PC-9 (cell line): Measurements from ENCODE around the gene CHRNB1. TPM values are rescaled to one million over a fixed set of nuclear protein-coding genes. Genes with fewer than 3 reads are reported as not detected.

Experiments used
- BruUV-seq: library from RNA; stranded (reverse); fragments of 400-500 nt; replicated peaks from 2 replicates; lab custom pipeline; 2021; lab: Mats Ljungman, UMichigan
- CTCF ChIA-PET: fragments of 300-600 bp; sonication (Branson Sonifier 250); formaldehyde crosslinking; loops from one replicate; lab custom pipeline; 2022; ENCODE audit warnings: antibody characterized with exemption; lab: Charles Lee
- POLR2A ChIA-PET: fragments of 300-600 bp; sonication (Branson Sonifier 250); formaldehyde crosslinking; loops from one replicate; lab custom pipeline; 2022; ENCODE audit warnings: antibody characterized with exemption; ENCODE audit not compliant: unreplicated experiment; lab: Charles Lee
- DNase-seq, 2 experiments: peaks; one replicate each; pipeline versions ENCODE4 v3.0.0 to v3.0.0-alpha.2; 2015 to 2022; ENCODE audit warnings: mixed read lengths in 1 of 2
- H2AFZ ChIP-seq: fragments of 200-600 bp; sonication (generic); 2 replicates; pipeline ENCODE4 v1.8.1; 2017; ENCODE audit warnings: antibody characterized with exemption
- H3F3A ChIP-seq: fragments of 200-600 bp; sonication (generic); 2 replicates; pipeline ENCODE4 v1.8.1; 2017; ENCODE audit warnings: antibody characterized with exemption, mild to moderate bottlenecking, low read depth; ENCODE audit not compliant: insufficient read depth
- H3K27ac ChIP-seq: fragments of 200-600 bp; sonication (generic); 2 replicates; pipeline ENCODE4 v1.6.1; 2016; ENCODE audit warnings: mixed run types
- H3K27me3 ChIP-seq: fragments of 200-600 bp; sonication (generic); 2 replicates; pipeline ENCODE4 v1.6.1; 2016; ENCODE audit warnings: low read depth, mixed run types; ENCODE audit not compliant: insufficient read depth
- H3K36me3 ChIP-seq: fragments of 200-600 bp; sonication (generic); 2 replicates; pipeline ENCODE4 v1.6.1; 2016; ENCODE audit warnings: low read depth, mixed run types
- H3K4me1 ChIP-seq: fragments of 200-600 bp; sonication (generic); replicated peaks from 2 replicates; pipeline ENCODE4 v1.6.1; 2016; ENCODE audit warnings: mixed run types; ENCODE audit not compliant: insufficient read depth
- H3K4me2 ChIP-seq: fragments of 200-600 bp; sonication (generic); 2 replicates; pipeline ENCODE4 v1.6.1; 2017; ENCODE audit warnings: mixed run types
- H3K4me3 ChIP-seq: fragments of 200-600 bp; sonication (generic); 2 replicates; pipeline ENCODE4 v1.6.1; 2016; ENCODE audit warnings: mixed run types
- H3K79me2 ChIP-seq: fragments of 200-600 bp; sonication (generic); 2 replicates; pipeline ENCODE4 v1.6.1; 2017; ENCODE audit warnings: low read depth, mixed run types
- H3K9me2 ChIP-seq: fragments of 200-600 bp; sonication (generic); 2 replicates; pipeline ENCODE4 v1.8.1; 2017; ENCODE audit warnings: mild to moderate bottlenecking; ENCODE audit not compliant: insufficient read depth
- H3K9me3 ChIP-seq: fragments of 200-600 bp; sonication (generic); 2 replicates; pipeline ENCODE4 v1.8.1; 2016; ENCODE audit warnings: low read depth; ENCODE audit not compliant: insufficient read depth
- H4K20me1 ChIP-seq: fragments of 200-600 bp; sonication (generic); 2 replicates; pipeline ENCODE4 v1.8.1; 2017; ENCODE audit not compliant: insufficient read depth
- EZH2 ChIP-seq: fragments of 200-600 bp; sonication (generic); IDR thresholded peaks from 2 replicates; pipeline ENCODE4 v1.8.0; 2017; ENCODE audit warnings: antibody characterized with exemption, low read depth
- intact Hi-C: fragments of 100-400 bp; cut with micrococcal nuclease; formaldehyde crosslinking; loops from one replicate; pipeline ENCODE4 v1.10.0; 2022; ENCODE audit not compliant: unreplicated experiment
- total RNA-seq: library from RNA; stranded (reverse); gene quantifications from 2 replicates; pipeline ENCODE4 v1.2.3, GENCODE V29; 2021
- TF ChIP-seq, protein P1 (sequence below): fragments of 200-600 bp; sonication (generic); conservative IDR thresholded peaks from 2 replicates; pipeline ENCODE4 v1.6.1; 2017; ENCODE audit warnings: mixed run types, antibody characterized with exemption, mild to moderate bottlenecking, moderate library complexity

The CHRNB1 gene
- total RNA-seq, 1 experiment from 2014 or later, result 53.4 TPM

DNA sequence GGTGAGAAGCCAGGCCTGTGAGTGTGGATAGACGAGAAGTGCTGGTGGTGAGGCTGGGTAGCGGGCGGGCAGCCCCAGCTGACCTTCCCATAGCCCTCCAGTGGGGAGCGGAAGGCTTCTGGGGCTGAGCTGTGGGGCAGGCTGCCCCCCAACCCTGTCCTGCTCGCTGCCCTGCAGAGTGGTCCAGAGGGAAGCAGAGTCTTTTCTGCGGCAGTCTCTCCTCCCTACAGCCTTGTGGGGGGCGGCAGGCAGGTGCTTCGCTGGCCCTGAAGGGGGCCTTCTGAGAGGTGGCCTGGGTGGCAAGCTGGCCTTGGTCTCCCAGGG, 33.5 kb upstream of the CHRNB1 start:
- H3K4me3 ChIP-seq, result no peak overlapping the region
- H3K4me1 ChIP-seq, result no peaks in the 10 kb centered on the region
- intact Hi-C loops, result no loop called here
- ChIA-PET CTCF (no interaction called here), POLR2A (no interaction called here)
- no peak overlapping the region for H2AFZ ChIP-seq
- no peaks in the 10 kb centered on the region for H3K9me3 ChIP-seq
- TF ChIP-seq, protein P1, sequence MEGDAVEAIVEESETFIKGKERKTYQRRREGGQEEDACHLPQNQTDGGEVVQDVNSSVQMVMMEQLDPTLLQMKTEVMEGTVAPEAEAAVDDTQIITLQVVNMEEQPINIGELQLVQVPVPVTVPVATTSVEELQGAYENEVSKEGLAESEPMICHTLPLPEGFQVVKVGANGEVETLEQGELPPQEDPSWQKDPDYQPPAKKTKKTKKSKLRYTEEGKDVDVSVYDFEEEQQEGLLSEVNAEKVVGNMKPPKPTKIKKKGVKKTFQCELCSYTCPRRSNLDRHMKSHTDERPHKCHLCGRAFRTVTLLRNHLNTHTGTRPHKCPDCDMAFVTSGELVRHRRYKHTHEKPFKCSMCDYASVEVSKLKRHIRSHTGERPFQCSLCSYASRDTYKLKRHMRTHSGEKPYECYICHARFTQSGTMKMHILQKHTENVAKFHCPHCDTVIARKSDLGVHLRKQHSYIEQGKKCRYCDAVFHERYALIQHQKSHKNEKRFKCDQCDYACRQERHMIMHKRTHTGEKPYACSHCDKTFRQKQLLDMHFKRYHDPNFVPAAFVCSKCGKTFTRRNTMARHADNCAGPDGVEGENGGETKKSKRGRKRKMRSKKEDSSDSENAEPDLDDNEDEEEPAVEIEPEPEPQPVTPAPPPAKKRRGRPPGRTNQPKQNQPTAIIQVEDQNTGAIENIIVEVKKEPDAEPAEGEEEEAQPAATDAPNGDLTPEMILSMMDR, result no peak
- TF ChIP-seq EZH2, result no peak
- DNase-seq, result no peak
- no peaks in the 10 kb centered on the region for H3K36me3 ChIP-seq
- H3K27ac ChIP-seq, result no peak overlapping the region
- H3K9me2 ChIP-seq, result no peaks in the 10 kb centered on the region
- H3F3A ChIP-seq, result no peaks in the 10 kb centered on the region; the same call in 1 of the 2 replicates
- no peak overlapping the region for H3K4me2 ChIP-seq
- BruUV-seq, result no TSS peak
- H4K20me1 ChIP-seq, result no peaks in the 10 kb centered on the region
- no peaks in the 10 kb centered on the region for H3K79me2 ChIP-seq
- H3K27me3 ChIP-seq, result no peaks in the 10 kb centered on the region

DNA sequence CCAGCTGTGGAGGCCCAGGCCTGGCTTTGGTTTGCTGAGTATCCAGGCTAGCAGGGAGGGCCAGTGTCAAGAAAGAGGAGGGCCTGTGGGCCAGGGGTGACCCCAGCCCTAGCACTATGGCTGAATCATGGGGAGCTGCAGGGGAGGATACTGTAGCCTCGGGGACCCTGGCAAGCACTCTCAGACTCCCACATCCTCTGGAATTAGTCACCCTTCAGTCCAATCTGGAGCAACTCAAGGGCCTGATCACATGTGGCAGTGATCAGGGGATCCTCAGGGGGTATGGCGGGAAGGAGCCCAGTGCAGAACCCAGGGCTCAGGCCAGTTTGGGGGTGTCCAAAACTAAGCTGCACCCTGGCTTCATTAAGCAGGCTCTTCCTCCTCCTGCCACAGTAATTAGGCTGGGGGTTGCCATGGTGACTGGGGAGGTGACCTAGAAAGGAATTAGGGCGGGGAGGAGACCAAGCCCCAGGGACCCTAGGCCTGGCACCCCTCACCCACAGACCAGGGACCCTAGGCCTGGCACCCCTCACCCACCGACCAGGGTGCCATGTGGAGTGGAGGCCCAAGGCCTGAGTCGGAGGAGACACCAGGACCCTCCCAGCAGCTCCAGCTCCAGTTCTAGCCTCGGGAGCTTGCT, 31.4 kb upstream of the CHRNB1 start:
- H3K9me2 ChIP-seq, result no peaks in the 10 kb centered on the region
- POLR2A ChIA-PET, result no interaction called here

DNA sequence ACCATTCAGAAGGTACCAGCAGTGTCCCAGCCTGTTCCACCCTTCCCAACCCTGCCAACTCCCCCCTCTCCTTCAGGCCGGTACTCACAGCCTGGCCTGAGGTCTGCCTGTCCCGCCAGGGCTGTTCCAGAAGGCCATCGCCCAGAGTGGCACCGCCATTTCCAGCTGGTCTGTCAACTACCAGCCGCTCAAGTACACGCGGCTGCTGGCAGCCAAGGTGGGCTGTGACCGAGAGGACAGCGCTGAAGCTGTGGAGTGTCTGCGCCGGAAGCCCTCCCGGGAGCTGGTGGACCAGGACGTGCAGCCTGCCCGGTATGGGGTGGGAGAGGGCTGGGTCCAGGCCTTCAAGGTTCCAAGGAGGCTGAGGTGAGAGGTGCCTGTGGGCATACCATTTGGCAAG, 30.0 kb upstream of the CHRNB1 start:
- Histone ChIP-seq H3K36me3 (no peaks in the 10 kb centered on the region), H4K20me1 (no peaks in the 10 kb centered on the region), H3K27me3 (no peaks in the 10 kb centered on the region), H2AFZ (no peak overlapping the region), H3K9me2 (no peaks in the 10 kb centered on the region), H3K9me3 (no peaks in the 10 kb centered on the region), H3K4me3 (no peak overlapping the region), H3K4me1 (no peaks in the 10 kb centered on the region), H3K27ac (no peak overlapping the region), H3K4me2 (no peak overlapping the region), H3F3A (no peaks in the 10 kb centered on the region; the same call in 1 of the 2 replicates), H3K79me2 (no peaks in the 10 kb centered on the region)
- TF ChIP-seq, protein P1, result no peak
- TF ChIP-seq EZH2, result no peak
- no TSS peak for BruUV-seq
- no peak for DNase-seq
- ChIA-PET CTCF (no interaction called here), POLR2A (no interaction called here)
- intact Hi-C loops, result no loop called here

More for the DNA sequence above, 31.4 kb upstream of the CHRNB1 start:
- no peaks in the 10 kb centered on the region for H3K9me3 ChIP-seq
- DNase-seq, result no peak
- intact Hi-C loops, result no loop called here
- no peaks in the 10 kb centered on the region; the same call in 1 of the 2 replicates for H3F3A ChIP-seq
- no peaks in the 10 kb centered on the region for H3K79me2 ChIP-seq
- no peaks in the 10 kb centered on the region for H3K4me1 ChIP-seq
- H3K27ac ChIP-seq, result no peak overlapping the region
- TF ChIP-seq EZH2, result no peak
- TF ChIP-seq, protein P1, result no peak
- H3K36me3 ChIP-seq, result no peaks in the 10 kb centered on the region
- H3K4me3 ChIP-seq, result no peak overlapping the region
- H3K27me3 ChIP-seq, result no peaks in the 10 kb centered on the region
- H2AFZ ChIP-seq, result no peak overlapping the region
- no peaks in the 10 kb centered on the region for H4K20me1 ChIP-seq
- H3K4me2 ChIP-seq, result no peak overlapping the region
- CTCF ChIA-PET, result no interaction called here
- BruUV-seq, result no TSS peak
